Muscle of leg (tissue), 11 donors: ENCODE data around the gene NOS2. TPM values are rescaled to one million over a fixed set of nuclear protein-coding genes. Genes with fewer than 3 reads are reported as not detected.

ENCODE experiments used
- DNase-seq: peaks from one replicate; pipeline ENCODE4 v3.0.0; 2013
- H3K27ac ChIP-seq: one replicate; pipeline ENCODE4 v1.5.1; 2013; ENCODE audit warnings: mild to moderate bottlenecking, low read length, control low read depth
- H3K27me3 ChIP-seq: one replicate; pipeline ENCODE4 v1.6.1; 2013; ENCODE audit warnings: low read length; ENCODE audit not compliant: control insufficient read depth, insufficient read depth
- H3K36me3 ChIP-seq: one replicate; pipeline ENCODE4 v1.6.1; 2013; ENCODE audit warnings: low read length; ENCODE audit not compliant: control insufficient read depth, insufficient read depth
- H3K4me1 ChIP-seq: one replicate; pipeline ENCODE4 v1.6.1; 2013; ENCODE audit warnings: low read length; ENCODE audit not compliant: control insufficient read depth, insufficient read depth
- H3K4me3 ChIP-seq: one replicate; pipeline ENCODE4 v1.5.1; 2013; ENCODE audit warnings: low read length, control low read depth
- H3K9me3 ChIP-seq: replicated peaks from 2 replicates; pipeline ENCODE4 v1.6.1; 2013; ENCODE audit warnings: low read depth, low read length; ENCODE audit not compliant: control insufficient read depth
- WGBS: methylation state at CpG from one replicate; pipeline ENCODE4 v1.1.5; 2013; ENCODE audit warnings: missing lambda C conversion rate; ENCODE audit not compliant: insufficient coverage; 5-methylcytosine and 5-hydroxymethylcytosine counted together
- polyA plus RNA-seq, 8 donors: library from polyadenylated mRNA; unstranded; fragments of 120-200 nt; gene quantifications; one replicate each; pipeline versions ENCODE4 v1.2.1 to v1.2.3, GENCODE V29; 2013; ENCODE audit warnings: inconsistent platforms in 1 of 8, low replicate concordance in 1 of 8; ENCODE audit not compliant: insufficient read length in 8 of 8, insufficient read depth in 1 of 8
- total RNA-seq: library from RNA; stranded (reverse); fragments of 120-200 nt; gene quantifications from one replicate; pipeline ENCODE4 v1.2.4, GENCODE V29; 2013

The NOS2 gene
- total and polyA plus RNA-seq, 9 donors = 1.5 to 4.3 (median 2.6) TPM

DNA sequence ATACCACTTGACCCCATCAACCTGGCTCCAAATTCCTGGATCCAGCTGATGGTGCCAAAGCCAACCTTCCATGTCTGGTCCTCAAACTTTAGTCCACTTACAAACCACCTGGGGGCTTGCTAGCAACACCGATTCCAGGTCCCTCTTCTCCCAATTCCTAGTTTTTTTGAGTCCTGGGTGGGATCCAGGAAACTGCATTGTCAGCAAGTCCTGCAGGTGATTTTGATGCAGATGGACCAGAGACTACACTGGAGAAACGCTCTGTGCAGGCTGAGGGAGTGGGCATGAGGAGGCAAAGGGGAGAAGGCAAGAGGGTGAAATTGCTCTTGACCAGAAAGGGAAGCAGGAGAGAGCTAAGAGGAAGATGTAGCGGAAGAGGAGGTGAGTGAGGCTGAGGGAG lies 21.0 kb upstream of the NOS2 start:
- 95% methylated on average over 2 of the region's 3 CpGs for WGBS
- peaks cover 19% of the 10 kb centered on the region for H3K4me1 ChIP-seq

DNA sequence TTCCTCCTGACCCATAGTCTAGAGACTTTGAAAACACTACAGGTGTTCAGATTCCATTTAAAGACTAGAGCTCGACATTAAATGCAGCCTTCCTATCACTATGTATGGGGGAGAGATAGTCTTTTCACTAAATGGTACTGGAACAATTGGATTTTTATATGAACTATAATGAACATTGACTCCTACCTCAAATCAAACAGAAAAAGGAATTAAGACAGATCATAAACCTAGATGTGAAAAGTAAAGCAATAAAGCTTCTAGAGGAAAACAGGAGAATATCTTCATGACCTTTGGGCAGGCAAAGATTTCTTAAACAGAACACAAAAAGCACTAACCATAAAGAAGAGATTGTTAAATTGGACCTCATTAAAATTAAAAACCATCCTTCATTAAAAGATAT lies 18.8 kb upstream of the NOS2 start:
- WGBS = no CpG with 5 or more reads among the region's 1 CpG
- peak overlapping the region; percentile 89 for H3K27ac ChIP-seq
- H3K4me3 ChIP-seq = no peak overlapping the region
- H3K27me3 ChIP-seq = no peaks in the 10 kb centered on the region
- peaks cover 19% of the 10 kb centered on the region for H3K4me1 ChIP-seq
- H3K36me3 ChIP-seq = no peaks in the 10 kb centered on the region
- no peak for DNase-seq
- peaks cover 8% of the 10 kb centered on the region for H3K9me3 ChIP-seq

More for the DNA sequence above, 21.0 kb upstream of the NOS2 start:
- no peak for DNase-seq
- H3K27ac ChIP-seq = no peak overlapping the region
- no peaks in the 10 kb centered on the region for H3K36me3 ChIP-seq
- peaks cover 8% of the 10 kb centered on the region for H3K9me3 ChIP-seq
- no peaks in the 10 kb centered on the region for H3K27me3 ChIP-seq
- H3K4me3 ChIP-seq = no peak overlapping the region

DNA sequence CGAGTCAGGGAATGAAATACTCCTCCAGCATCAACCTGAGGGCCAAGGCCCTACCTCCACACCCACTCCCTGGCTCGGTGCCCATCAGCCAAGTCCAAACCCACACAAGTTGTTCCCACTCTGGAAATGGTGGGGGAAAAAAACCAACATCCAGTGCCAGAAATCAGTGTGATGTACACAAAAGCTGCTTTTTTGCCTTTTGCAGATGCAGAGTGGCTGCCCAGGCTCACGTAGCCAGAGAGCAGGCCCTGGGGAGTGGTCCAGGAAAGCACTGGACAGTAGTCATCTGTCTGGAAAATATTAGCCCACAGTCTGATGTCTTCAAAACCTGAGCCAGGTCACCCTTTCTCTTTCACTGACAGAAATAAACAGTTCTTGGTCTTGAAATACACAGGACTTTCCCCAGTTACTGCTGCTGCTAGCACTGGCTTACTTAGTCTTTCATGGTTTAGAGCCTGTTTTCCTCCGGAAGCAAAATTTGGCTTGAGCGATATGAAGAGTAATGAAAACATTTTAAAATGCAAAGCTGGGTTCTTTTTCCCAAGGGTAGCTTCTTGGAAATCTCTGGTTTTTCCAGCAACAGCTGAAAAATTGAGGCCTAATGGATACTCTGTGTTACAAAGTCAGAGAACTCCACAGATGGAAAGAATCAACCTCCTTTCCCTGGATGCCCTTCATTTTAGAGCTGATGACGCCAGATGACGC lies 18.2 kb upstream of the NOS2 start:
- Histone ChIP-seq H3K36me3 (no peaks in the 10 kb centered on the region), H3K4me3 (no peak overlapping the region), H3K27me3 (no peaks in the 10 kb centered on the region), H3K27ac (peak overlapping the region; percentile 89), H3K9me3 (peaks cover 8% of the 10 kb centered on the region), H3K4me1 (peaks cover 19% of the 10 kb centered on the region)
- DNase-seq = peak; percentile 98
- WGBS = 0% methylated on average over 1 of the region's 7 CpGs

DNA sequence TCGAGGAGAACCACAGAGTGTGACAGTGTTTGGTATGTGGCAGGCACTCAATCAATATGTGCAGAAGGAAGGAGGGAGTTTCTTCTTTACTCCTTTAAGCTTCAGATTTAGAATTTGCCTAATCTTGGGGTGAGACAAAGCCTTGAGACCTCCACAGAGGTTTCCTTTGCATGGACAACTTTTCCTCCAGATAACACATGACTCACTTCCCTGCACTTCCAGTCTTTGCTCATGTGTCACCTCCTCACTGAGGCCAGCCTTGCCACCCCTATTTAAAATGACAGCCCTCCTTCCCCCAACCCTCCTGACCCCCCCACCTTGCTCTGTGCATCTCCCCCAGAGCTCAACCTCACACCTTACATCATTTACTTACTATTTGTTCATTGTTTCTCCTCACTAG lies 17.4 kb upstream of the NOS2 start:
- Histone ChIP-seq H3K36me3 (no peaks in the 10 kb centered on the region), H3K27ac (peak overlapping the region; percentile 89), H3K9me3 (peaks cover 8% of the 10 kb centered on the region), H3K4me1 (peaks cover 19% of the 10 kb centered on the region), H3K27me3 (no peaks in the 10 kb centered on the region), H3K4me3 (no peak overlapping the region)
- WGBS = no CpG with 5 or more reads among the region's 1 CpG
- DNase-seq = no peak

- DNase-seq = no peak
- H3K27ac ChIP-seq = no peak overlapping the region
- H3K27me3 ChIP-seq = no peaks in the 10 kb centered on the region
- peaks cover 19% of the 10 kb centered on the region for H3K4me1 ChIP-seq
- H3K9me3 ChIP-seq = peaks cover 4% of the 10 kb centered on the region
- WGBS = 100% methylated on average over 3 of the region's 3 CpGs
- no peak overlapping the region for H3K4me3 ChIP-seq
- no peaks in the 10 kb centered on the region for H3K36me3 ChIP-seq
These were observed 16.6 kb upstream of the NOS2 start for GRCh38 chr17:27816946-27817345.

- Histone ChIP-seq H3K27me3 (no peaks in the 10 kb centered on the region), H3K4me3 (no peak overlapping the region), H3K27ac (no peak overlapping the region), H3K36me3 (no peaks in the 10 kb centered on the region), H3K4me1 (peaks cover 23% of the 10 kb centered on the region), H3K9me3 (no peaks in the 10 kb centered on the region)
- DNase-seq = no peak
- 70% methylated on average over 5 of the region's 6 CpGs for WGBS
These were observed 11.6 kb upstream of the NOS2 start for GRCh38 chr17:27811961-27812360.

DNA sequence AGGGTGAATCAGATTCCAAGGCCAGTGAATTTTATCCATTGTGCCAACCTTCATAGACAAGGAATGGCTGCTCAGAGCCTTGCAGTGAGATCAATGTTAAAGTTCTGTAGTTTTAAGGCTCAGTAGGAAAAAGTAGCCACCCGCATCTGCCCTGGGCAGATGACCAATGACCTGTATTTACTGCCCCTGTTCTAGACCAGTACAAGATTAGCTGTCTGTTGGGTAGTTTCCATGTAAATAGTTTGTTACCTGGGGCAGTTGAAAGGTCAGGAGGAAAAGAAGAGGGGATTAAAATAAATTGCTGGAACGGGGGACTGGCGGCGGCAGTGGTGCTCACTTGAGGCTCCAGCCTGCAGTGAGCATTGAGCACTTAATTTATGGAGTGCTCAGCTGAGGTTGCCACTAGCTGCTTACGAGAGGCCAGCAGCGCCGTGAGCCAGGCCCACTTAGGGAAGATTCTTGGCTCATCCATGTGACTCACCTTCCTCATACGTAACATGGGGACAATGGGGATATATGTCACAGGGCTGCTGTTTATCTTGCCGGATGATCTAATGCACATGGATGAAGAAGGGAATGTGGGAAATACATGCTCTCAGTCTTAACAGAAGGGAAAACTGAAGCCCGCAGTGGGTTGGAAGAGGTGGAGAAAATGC lies 10.7 kb upstream of the NOS2 start:
- 48% methylated on average over 7 of the region's 10 CpGs for WGBS
- H3K9me3 ChIP-seq = no peaks in the 10 kb centered on the region
- no peak for DNase-seq
- H3K36me3 ChIP-seq = no peaks in the 10 kb centered on the region
- no peak overlapping the region for H3K27ac ChIP-seq
- H3K27me3 ChIP-seq = no peaks in the 10 kb centered on the region
- peaks cover 27% of the 10 kb centered on the region for H3K4me1 ChIP-seq
- H3K4me3 ChIP-seq = no peak overlapping the region

- no peaks in the 10 kb centered on the region for H3K9me3 ChIP-seq
- no peaks in the 10 kb centered on the region for H3K36me3 ChIP-seq
- DNase-seq = no peak
- no peak overlapping the region for H3K27ac ChIP-seq
- peaks cover 33% of the 10 kb centered on the region for H3K4me1 ChIP-seq
- H3K4me3 ChIP-seq = no peak overlapping the region
- 90% methylated on average over 3 of the region's 7 CpGs for WGBS
- no peaks in the 10 kb centered on the region for H3K27me3 ChIP-seq
These were observed 10.0 kb upstream of the NOS2 start for GRCh38 chr17:27810211-27810901.

DNA sequence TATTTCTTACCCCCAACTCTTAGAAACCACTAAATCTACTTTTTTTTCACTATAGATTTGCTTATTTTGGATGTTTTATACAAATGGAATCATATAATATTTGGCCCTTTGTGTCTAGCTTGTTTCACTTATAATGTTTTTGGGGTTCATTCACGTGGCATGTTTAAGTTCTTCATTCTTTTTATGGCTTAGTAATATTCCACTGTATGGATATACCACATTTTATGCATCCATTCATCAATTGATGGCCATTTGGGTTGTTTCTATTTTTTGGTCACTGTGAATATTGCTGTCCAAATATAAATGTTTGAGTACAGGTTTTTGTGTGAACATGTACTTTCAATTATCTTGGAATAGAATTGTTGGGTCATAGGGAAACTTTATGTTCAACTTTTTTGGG lies 9.2 kb upstream of the NOS2 start:
- WGBS = no CpG with 5 or more reads among the region's 1 CpG
- Histone ChIP-seq H3K27me3 (no peaks in the 10 kb centered on the region), H3K27ac (no peak overlapping the region), H3K36me3 (no peaks in the 10 kb centered on the region), H3K4me1 (peaks cover 33% of the 10 kb centered on the region), H3K4me3 (no peak overlapping the region), H3K9me3 (no peaks in the 10 kb centered on the region)
- DNase-seq = no peak

DNA sequence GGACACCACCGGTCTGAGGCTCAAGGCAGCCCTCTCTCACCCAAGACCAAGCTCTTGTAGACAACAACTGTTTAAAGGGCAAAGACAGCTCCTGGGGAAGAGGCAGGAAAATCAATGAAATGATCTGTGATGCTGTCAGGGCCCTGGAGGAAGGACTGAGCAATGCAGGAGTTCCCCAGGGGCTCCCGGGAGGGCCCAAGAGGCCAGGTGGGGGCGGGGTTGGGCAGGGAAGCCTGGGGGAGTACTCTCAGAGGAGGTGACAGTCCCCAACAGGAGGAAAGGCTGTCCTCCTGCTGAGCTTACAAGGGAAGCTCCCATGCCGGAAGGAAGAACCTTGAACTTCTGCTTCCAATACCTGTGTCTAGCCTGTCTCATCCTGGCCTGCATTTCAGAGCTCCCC lies 8.3 kb upstream of the NOS2 start:
- peaks cover 33% of the 10 kb centered on the region for H3K4me1 ChIP-seq
- no peaks in the 10 kb centered on the region for H3K36me3 ChIP-seq
- H3K27ac ChIP-seq = no peak overlapping the region
- 56% methylated on average over 4 of the region's 4 CpGs for WGBS
- no peaks in the 10 kb centered on the region for H3K9me3 ChIP-seq
- H3K27me3 ChIP-seq = no peaks in the 10 kb centered on the region
- H3K4me3 ChIP-seq = no peak overlapping the region
- no peak for DNase-seq
